ENCODE results near the gene PLA2G2D. TPM values are rescaled to one million over a fixed set of nuclear protein-coding genes. Genes with fewer than 3 reads are reported as not detected.

Gene PLA2G2D
- total RNA-seq, 1 donor from 2014 or later, result 0.16 TPM

- DNase-seq, result no peak
- no peak for ATAC-seq (ENCODE audit: low read depth)
- Mint-ChIP-seq H3K36me3 (ENCODE audit: low read depth) (no peaks in the 10 kb centered on the region), H3K9me3 (no peaks in the 10 kb centered on the region), H3K27ac (no peak overlapping the region), H3K4me3 (no peak overlapping the region), H3K27me3 (no peaks in the 10 kb centered on the region), H3K4me1 (peaks cover 8% of the 10 kb centered on the region)
- intact Hi-C loops (cut with micrococcal nuclease), result no loop called here
- ChIA-PET CTCF (interaction anchor here (5.0 to 6.8 kb wide), 3 partner anchors 49 to 231 kb away, joined by 33 to 91 read pairs (median 54); no protein-coding TSS in a partner anchor), POLR2A (no interaction called here)
- no peak for TF ChIP-seq CTCF (IDR thresholded peaks at IDR 0.05)
Measured at GRCh38 chr1:20149601-20150325, 30.4 kb upstream of the PLA2G2D start.

- no peak for TF ChIP-seq CTCF (IDR thresholded peaks at IDR 0.05)
- Mint-ChIP-seq H3K4me3 (no peak overlapping the region), H3K36me3 (ENCODE audit: low read depth) (no peaks in the 10 kb centered on the region), H3K27ac (no peak overlapping the region), H3K27me3 (no peaks in the 10 kb centered on the region), H3K9me3 (no peaks in the 10 kb centered on the region), H3K4me1 (peaks cover 3% of the 10 kb centered on the region)
- intact Hi-C loops (cut with micrococcal nuclease), result no loop called here
- POLR2A ChIA-PET, result no interaction called here
- no peak for ATAC-seq (ENCODE audit: low read depth)
- CTCF ChIA-PET, result interaction anchor here (5.0 to 6.8 kb wide), 2 partner anchors 48 to 174 kb away, joined by 33 to 54 read pairs; no protein-coding TSS in a partner anchor
- no peak for DNase-seq
Measured at GRCh38 chr1:20148571-20149500, 29.5 kb upstream of the PLA2G2D start.

GRCh38 chr1:20147846-20148570, 28.7 kb upstream of the PLA2G2D start:
- POLR2A ChIA-PET, result no interaction called here
- intact Hi-C loops (cut with micrococcal nuclease), result no loop called here
- CTCF ChIA-PET, result interaction anchor here (6.8 kb wide), 1 partner anchor 173 kb away, joined by 33 read pairs; no protein-coding TSS in a partner anchor
- TF ChIP-seq CTCF (IDR thresholded peaks at IDR 0.05), result no peak
- Mint-ChIP-seq H3K4me3 (no peak overlapping the region), H3K36me3 (ENCODE audit: low read depth) (no peaks in the 10 kb centered on the region), H3K27ac (no peak overlapping the region), H3K27me3 (no peaks in the 10 kb centered on the region), H3K9me3 (no peaks in the 10 kb centered on the region), H3K4me1 (peaks cover 3% of the 10 kb centered on the region)
- no peak for DNase-seq
- ATAC-seq (ENCODE audit: low read depth), result no peak

DNA sequence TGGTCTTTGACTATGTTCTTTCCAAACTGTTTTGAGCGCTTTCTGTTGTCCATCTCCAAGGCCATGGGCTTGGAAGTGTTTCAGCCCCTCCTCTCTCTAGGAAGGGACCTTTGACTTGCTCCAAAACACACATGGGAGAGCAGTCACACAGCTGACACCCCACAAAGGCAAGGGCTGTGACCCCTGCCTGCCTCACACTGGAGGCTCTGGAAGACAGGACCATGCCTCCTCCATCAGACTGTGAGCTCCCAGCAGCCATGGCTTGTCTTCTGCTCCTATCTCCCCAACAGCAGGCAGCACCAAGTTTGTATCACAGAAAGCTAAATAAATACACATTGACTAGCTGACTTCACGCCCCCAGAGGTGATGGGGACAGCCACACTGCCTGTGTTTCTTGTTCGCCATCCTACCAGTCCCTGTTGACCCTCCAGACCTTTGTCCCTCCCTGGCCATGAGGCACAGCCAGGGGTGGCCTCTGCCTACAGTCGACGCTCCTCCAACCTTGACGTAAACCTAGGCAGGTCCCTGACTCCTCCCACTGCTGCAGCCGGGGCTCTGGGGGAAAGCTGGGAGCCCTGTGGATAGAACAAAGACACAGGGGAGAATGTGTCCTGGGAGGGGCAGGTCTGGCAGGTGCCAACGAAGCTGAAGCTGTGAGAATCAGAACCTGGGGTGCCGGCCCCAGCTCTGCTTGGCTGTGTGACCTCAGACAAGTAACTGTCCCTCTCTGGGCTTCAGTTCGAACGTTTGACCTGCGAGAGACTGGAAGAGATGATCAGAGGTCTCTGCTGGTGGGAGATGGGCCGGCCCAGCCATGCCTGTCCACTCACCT, 24.6 kb upstream of the PLA2G2D start:
- Mint-ChIP-seq H3K4me3 (no peak overlapping the region), H3K27ac (no peak overlapping the region), H3K9me3 (no peaks in the 10 kb centered on the region), H3K4me1 (no peaks in the 10 kb centered on the region), H3K27me3 (no peaks in the 10 kb centered on the region), H3K36me3 (ENCODE audit: low read depth) (no peaks in the 10 kb centered on the region)
- ChIA-PET CTCF (no interaction called here), POLR2A (no interaction called here)
- DNase-seq (no peak), ATAC-seq (ENCODE audit: low read depth) (no peak)
- intact Hi-C loops (cut with micrococcal nuclease), result no loop called here
- no peak for TF ChIP-seq CTCF (IDR thresholded peaks at IDR 0.05)
